ENCODE measurements around the gene IGSF5. TPM values are rescaled to one million over a fixed set of nuclear protein-coding genes. Genes with fewer than 3 reads are reported as not detected.

Gene IGSF5
- total RNA-seq, 1 experiment from 2014 or later: 0.18 TPM

DNA sequence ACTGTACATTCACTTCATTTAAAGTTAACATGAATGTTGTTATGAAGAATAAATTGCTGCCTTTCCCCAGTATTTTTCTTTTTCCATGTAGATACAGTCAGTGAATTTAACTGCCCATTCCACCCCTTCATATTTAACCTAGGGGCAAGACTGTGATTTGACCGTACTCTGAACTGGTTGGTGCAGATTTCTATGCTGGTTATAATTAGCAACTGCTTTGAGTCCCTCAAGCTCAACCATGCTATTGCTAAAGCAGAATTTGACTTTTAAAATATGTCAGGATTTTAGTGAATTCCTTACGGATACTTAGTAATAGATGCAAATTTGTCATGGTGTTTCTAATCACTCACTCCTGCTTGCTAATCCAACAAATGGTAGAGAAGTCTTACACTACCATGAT is 57.2 kb downstream of the IGSF5 start:
- H3K27me3 Mint-ChIP-seq (ENCODE audit: insufficient read depth, unreplicated experiment): no peaks in the 10 kb centered on the region
- no peak overlapping the region for H3K4me3 Mint-ChIP-seq (ENCODE audit: unreplicated experiment)
- no peak for DNase-seq
- ChIA-PET POLR2A (no interaction called here), CTCF (no interaction called here)
- no TSS peak for BruUV-seq (replicated peaks)
- no peaks in the 10 kb centered on the region for H3K4me1 Mint-ChIP-seq (ENCODE audit: low read depth, unreplicated experiment)
- intact Hi-C loops (cut with micrococcal nuclease; ENCODE audit: unreplicated experiment): no loop called here
- Histone ChIP-seq H3K27me3 (replicated peaks; ENCODE audit: control insufficient read depth, insufficient read depth, low read length) (no peaks in the 10 kb centered on the region), H3K4me1 (peaks cover 2% of the 10 kb centered on the region), H3K36me3 (ENCODE audit: control insufficient read depth, insufficient read depth, low read length) (no peaks in the 10 kb centered on the region; the same call in 1 of the 2 replicates), H3K9me3 (no peaks in the 10 kb centered on the region; the same call in 1 of the 2 replicates), H3K4me3 (ENCODE audit: low read depth, low read length) (no peak overlapping the region)
- H3K9me3 Mint-ChIP-seq (ENCODE audit: unreplicated experiment): peaks cover 10% of the 10 kb centered on the region
- H3K27ac Mint-ChIP-seq (ENCODE audit: unreplicated experiment): no peak overlapping the region
- TF ChIP-seq, protein P1, sequence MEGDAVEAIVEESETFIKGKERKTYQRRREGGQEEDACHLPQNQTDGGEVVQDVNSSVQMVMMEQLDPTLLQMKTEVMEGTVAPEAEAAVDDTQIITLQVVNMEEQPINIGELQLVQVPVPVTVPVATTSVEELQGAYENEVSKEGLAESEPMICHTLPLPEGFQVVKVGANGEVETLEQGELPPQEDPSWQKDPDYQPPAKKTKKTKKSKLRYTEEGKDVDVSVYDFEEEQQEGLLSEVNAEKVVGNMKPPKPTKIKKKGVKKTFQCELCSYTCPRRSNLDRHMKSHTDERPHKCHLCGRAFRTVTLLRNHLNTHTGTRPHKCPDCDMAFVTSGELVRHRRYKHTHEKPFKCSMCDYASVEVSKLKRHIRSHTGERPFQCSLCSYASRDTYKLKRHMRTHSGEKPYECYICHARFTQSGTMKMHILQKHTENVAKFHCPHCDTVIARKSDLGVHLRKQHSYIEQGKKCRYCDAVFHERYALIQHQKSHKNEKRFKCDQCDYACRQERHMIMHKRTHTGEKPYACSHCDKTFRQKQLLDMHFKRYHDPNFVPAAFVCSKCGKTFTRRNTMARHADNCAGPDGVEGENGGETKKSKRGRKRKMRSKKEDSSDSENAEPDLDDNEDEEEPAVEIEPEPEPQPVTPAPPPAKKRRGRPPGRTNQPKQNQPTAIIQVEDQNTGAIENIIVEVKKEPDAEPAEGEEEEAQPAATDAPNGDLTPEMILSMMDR (IDR thresholded peaks at IDR 0.05; ENCODE audit: insufficient read depth in 1 of 2, low read depth in 1 of 2, low read length in 1 of 2, severe bottlenecking in 1 of 2, unreplicated experiment in 1 of 2): no peak
- H3K36me3 Mint-ChIP-seq (ENCODE audit: insufficient read depth, unreplicated experiment): no peaks in the 10 kb centered on the region

DNA sequence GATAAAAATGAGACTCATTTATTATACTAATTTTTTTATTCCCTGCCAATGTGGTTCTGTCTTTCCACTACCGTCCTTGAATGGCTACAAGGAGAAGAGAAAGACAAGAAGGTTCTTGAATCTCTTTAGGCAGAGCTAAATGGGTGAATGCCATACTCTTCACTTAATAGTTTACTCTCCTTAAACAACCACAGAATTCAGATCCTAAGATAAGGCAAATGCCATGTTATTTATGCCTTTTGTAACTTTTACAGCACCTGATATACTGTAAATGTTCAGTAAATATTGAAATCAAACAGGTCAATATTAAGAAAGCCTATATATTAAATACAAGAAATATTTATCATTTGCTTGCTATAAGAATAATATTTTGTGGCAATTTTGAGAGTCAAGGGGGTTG is 58.4 kb downstream of the IGSF5 start:
- CTCF ChIA-PET: no interaction called here
- no peak for DNase-seq
- Mint-ChIP-seq H3K4me3 (ENCODE audit: unreplicated experiment) (no peak overlapping the region), H3K36me3 (ENCODE audit: insufficient read depth, unreplicated experiment) (no peaks in the 10 kb centered on the region), H3K4me1 (ENCODE audit: low read depth, unreplicated experiment) (peaks cover 10% of the 10 kb centered on the region), H3K27ac (ENCODE audit: unreplicated experiment) (no peak overlapping the region), H3K9me3 (ENCODE audit: unreplicated experiment) (peaks cover 10% of the 10 kb centered on the region), H3K27me3 (ENCODE audit: insufficient read depth, unreplicated experiment) (no peaks in the 10 kb centered on the region)
- H3K27me3 ChIP-seq (replicated peaks; ENCODE audit: control insufficient read depth, insufficient read depth, low read length): no peaks in the 10 kb centered on the region
- POLR2A ChIA-PET: no interaction called here
- no peaks in the 10 kb centered on the region; the same call in 1 of the 2 replicates for H3K9me3 ChIP-seq
- TF ChIP-seq, protein P1 (IDR thresholded peaks at IDR 0.05; ENCODE audit: insufficient read depth in 1 of 2, low read depth in 1 of 2, low read length in 1 of 2, severe bottlenecking in 1 of 2, unreplicated experiment in 1 of 2): no peak
- H3K36me3 ChIP-seq (ENCODE audit: control insufficient read depth, insufficient read depth, low read length): no peaks in the 10 kb centered on the region; the same call in 1 of the 2 replicates
- H3K4me1 ChIP-seq: peaks cover 13% of the 10 kb centered on the region
- no peak overlapping the region for H3K4me3 ChIP-seq (ENCODE audit: low read depth, low read length)
- no TSS peak for BruUV-seq (replicated peaks)
- intact Hi-C loops (cut with micrococcal nuclease; ENCODE audit: unreplicated experiment): no loop called here

DNA sequence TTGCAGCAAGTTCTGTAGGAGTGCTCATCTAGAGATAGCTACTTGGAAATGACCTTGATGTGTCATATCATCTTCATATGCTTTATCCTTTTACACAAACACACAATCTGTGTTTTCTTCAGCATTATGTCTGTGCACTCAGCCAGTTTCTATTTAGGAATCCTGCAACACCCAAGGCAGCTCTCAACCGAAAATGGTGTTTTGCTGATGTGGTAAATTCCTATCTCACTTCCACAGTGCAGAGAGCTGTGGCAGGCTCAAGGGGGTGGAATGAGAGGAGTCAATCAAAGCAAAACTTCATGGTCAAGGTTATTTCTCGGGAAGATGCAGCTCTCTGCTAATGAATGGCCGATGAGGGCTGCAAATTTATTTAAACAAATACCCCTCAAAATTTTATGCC is 59.3 kb downstream of the IGSF5 start:
- no TSS peak for BruUV-seq (replicated peaks)
- ChIA-PET POLR2A (no interaction called here), CTCF (no interaction called here)
- intact Hi-C loops (cut with micrococcal nuclease; ENCODE audit: unreplicated experiment): no loop called here
- H3K27ac Mint-ChIP-seq (ENCODE audit: unreplicated experiment): no peak overlapping the region
- no peak for DNase-seq
- no peaks in the 10 kb centered on the region for H3K27me3 Mint-ChIP-seq (ENCODE audit: insufficient read depth, unreplicated experiment)
- no peaks in the 10 kb centered on the region; the same call in 1 of the 2 replicates for H3K9me3 ChIP-seq
- H3K36me3 ChIP-seq (ENCODE audit: control insufficient read depth, insufficient read depth, low read length): no peaks in the 10 kb centered on the region; the same call in 1 of the 2 replicates
- H3K36me3 Mint-ChIP-seq (ENCODE audit: insufficient read depth, unreplicated experiment): no peaks in the 10 kb centered on the region
- peaks cover 10% of the 10 kb centered on the region for H3K9me3 Mint-ChIP-seq (ENCODE audit: unreplicated experiment)
- no peak overlapping the region for H3K4me3 Mint-ChIP-seq (ENCODE audit: unreplicated experiment)
- peaks cover 17% of the 10 kb centered on the region for H3K4me1 Mint-ChIP-seq (ENCODE audit: low read depth, unreplicated experiment)
- TF ChIP-seq, protein P1 (IDR thresholded peaks at IDR 0.05; ENCODE audit: insufficient read depth in 1 of 2, low read depth in 1 of 2, low read length in 1 of 2, severe bottlenecking in 1 of 2, unreplicated experiment in 1 of 2): no peak
- peaks cover 13% of the 10 kb centered on the region for H3K4me1 ChIP-seq
- H3K4me3 ChIP-seq (ENCODE audit: low read depth, low read length): no peak overlapping the region
- no peaks in the 10 kb centered on the region for H3K27me3 ChIP-seq (replicated peaks; ENCODE audit: control insufficient read depth, insufficient read depth, low read length)

Data from Caco-2 (cell line).